Stimulated activated CD8-positive, alpha-beta memory T cell treated with anti-CD3 and anti-CD28 coated beads, Interleukin-7, amount 100 ng/mL, for 48 hours (primary cell): Measurements from ENCODE around the gene RORB.
"Not testable (repeated sequence)": the region's sequence is repeated elsewhere in the genome, so short reads cannot be mapped to it uniquely, and the experiment has no call there.

Experiments
- DNase-seq, 2 donors: peaks; one replicate each; pipeline ENCODE4 v3.0.0-alpha.2; 2020; ENCODE audit warnings: low read depth in 1 of 2; ENCODE audit errors: extremely low read depth in 1 of 2

RORB gene

GRCh38 chr9:74512416-74512815 is 15.3 kb downstream of the RORB start:
- no peak for DNase-seq

DNA sequence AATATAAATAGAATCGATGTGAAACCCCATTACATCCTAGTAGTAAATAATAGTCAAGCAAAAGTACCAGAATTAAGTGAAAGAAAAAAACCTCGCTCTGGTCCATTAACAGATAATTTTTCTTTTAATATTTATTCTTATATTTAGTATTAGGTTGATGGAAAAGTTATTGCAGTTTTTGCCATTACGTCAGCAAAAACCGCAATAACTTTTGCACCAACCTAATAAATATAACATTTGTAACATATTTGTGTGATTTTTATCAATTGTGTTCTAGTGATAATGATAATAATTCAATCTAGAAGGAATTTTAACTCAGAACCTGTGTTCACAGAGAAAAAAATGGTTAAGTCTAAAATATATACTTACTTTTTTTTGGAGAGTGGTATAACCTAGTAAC is 16.1 kb downstream of the RORB start:
- DNase-seq = no peak

- no peak for DNase-seq
Observed at GRCh38 chr9:74517188-74517587, 20.1 kb downstream of the RORB start.

DNA sequence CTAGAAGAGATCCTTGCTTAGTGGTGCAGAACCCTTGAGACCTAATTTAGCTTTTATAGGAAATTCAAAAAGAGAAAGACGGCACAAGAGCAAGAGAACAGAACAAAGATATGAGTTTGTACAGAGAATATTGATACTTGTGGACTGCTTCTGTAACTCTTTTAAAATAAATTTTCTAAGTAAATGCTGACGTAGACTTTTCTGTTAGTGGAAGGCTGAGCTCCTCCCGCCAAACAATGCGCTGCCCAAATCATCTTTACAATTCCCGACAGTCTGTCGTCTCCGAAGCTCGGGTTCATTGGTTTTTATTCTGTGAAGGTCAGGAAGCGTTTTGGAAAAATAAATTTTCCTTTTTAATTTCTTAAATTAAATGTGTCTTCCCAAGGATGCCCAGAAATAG is 22.3 kb downstream of the RORB start:
- DNase-seq = no peak

GRCh38 chr9:74521009-74521408 is 23.9 kb downstream of the RORB start:
- no peak for DNase-seq

GRCh38 chr9:74524289-74524688 is 27.2 kb downstream of the RORB start:
- DNase-seq = no peak

DNA sequence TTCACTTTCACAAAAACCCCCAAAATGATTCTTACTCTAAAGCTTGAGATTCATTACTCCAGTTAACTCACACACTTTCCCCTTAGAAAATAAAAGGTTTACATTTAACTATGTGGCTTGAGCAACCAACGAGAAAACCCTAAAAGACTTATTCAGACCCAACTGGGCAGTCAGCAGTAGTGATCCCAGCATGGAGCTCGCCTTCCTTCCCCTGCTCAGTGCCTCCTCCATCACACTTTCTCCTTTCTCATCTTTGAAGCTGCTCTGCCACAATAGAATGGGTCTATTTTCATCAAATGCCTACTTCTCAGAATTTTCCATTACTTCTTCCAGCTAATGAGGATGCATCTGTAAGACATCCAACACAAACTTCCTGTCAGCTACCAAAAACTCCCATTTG is 29.1 kb downstream of the RORB start:
- no peak for DNase-seq

DNA sequence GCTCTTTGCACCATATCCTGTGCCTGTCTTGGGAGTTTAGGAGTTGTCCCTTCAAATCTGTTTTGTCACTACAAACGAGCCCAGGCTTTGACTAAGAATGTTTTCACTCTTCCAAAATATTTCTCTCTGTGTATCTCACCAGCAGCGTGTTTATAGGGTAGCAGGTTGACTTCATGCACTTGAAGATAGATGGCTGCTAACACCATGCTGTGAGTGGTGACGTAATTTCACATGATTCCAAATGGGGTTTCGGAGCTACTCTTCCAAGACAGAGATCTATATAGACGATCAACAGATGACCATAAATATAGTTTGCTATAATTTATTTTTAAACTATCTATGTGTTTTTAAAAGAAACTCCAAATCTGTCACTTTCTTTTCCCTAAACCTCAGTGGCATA is 30.6 kb downstream of the RORB start:
- no peak for DNase-seq

DNA sequence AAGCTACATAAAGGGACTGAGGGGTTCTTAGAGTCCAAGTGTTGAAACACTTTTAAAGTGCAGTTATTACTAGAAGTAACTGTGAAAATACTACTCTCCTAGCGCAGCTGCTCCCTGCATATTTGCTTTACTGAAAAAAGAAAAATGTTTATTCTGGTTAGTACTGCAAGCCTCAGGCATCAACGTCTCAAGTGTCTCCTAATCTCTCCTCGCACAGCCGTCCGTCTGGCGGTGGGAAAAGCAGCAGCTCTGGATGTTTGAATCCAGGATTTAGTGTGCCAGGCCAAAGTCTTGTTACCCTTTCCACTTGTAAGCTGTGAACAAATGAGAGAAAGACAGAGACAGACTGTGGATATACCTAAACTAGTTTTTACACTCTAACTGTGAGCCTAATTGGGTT is 31.1 kb downstream of the RORB start:
- DNase-seq = no peak

GRCh38 chr9:74530458-74530857 is 33.3 kb downstream of the RORB start:
- not testable (repeated sequence) for DNase-seq

GRCh38 chr9:74533253-74533652 is 36.1 kb downstream of the RORB start:
- DNase-seq = no peak

- no peak for DNase-seq
Observed at GRCh38 chr9:74534841-74535240, 37.7 kb downstream of the RORB start.

DNA sequence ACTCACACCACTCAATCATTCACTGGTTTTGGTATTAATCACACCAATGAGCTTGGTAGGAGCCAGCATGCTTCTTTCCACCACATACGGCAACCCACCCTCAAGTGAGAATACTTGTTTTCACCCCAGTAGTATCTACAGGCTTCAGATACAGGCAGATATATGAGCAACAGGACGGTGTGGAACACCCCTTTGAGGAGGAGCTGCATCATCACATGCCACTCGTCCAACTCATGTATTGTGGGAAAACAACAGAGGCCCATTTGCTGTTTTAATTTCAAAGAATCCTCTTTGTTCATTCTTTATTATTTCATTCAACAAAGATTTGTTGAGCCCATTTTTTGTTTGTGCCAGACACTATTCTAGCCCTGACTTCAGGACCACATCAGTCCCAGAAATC is 46.0 kb downstream of the RORB start:
- no peak for DNase-seq

DNA sequence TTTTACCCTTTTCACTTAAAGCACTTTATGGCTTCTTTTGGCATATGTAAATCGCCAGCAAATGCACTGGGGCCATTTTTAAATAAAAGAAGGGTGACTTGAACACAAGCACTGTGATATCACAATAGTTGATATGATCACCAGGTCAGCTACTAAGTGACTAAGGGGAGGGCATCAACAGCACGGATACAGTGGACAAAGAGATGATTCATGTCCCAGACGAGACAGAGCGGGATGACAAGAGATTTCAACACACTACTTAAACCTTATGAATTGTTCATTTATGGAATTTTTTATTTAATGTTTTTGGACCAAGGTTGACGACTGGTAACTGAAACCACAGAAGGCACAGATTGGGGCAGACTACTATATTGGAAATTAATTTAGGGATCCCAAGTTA is 54.1 kb downstream of the RORB start:
- DNase-seq = no peak

- DNase-seq = no peak
Observed at GRCh38 chr9:74554751-74555419, 57.8 kb downstream of the RORB start.

DNA sequence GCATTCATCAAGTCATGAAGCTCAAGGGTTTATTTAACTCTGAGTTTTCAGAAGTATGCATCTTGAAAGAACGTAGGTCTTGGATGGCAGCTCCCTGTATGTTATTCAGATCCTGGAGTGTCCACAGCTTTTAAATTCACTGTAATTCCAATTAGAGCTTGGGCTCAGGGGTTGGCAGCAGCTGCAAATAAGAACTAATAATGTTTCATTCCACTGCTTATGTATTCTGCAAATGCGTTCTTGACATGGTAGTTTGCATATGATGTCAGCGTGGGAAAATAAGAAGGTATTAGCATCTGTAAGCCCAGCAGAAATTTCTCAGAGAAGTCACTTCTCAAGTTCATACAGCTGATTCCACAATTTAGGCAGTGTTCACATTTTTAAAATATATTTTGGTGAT is 58.4 kb downstream of the RORB start:
- no peak for DNase-seq

DNA sequence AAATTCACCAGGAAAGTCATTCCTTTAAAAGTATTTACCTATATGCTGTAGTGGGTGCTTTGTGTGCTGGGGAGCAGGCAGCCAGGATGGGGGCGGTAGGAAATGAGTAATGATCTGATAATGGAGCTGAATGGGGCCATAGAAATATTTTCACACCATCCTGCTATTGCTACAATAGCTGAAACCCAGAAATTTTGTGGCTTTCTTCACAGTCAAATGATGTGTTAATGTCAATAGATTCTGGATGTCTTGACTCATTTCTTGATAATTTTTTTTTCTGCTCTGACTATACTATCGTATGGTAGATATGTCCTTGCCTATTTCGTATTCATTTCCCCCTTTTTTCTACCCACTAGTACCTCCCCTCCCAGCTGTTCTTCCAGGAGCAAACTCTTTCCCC is 59.5 kb downstream of the RORB start:
- no peak for DNase-seq

- DNase-seq = no peak
Observed at GRCh38 chr9:74557571-74557970, 60.4 kb downstream of the RORB start.

- no peak for DNase-seq
Observed at GRCh38 chr9:74562611-74563010, 65.5 kb downstream of the RORB start.

- DNase-seq = no peak
Observed at GRCh38 chr9:74570879-74571512, 73.9 kb downstream of the RORB start.

GRCh38 chr9:74573640-74574191 is 76.6 kb downstream of the RORB start:
- no peak for DNase-seq

DNA sequence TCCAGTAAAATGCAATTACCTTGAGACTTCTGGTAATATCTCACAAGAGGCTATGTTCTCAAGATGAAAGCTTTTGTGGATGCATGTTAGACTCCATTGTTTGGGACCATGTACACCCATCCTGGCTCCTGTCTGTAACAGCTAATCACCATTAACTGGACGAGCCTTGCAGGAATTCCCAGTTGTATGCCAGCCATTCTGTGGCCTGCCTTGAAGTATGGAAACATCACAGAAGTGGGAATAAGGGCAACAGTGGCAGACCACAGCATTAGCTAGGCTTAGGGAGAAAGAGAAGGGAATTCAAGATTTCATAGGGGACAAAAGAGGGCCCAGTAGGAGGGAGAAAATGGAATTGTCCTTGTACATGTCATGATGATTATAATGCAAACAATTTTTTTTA is 79.0 kb downstream of the RORB start:
- no peak for DNase-seq

DNA sequence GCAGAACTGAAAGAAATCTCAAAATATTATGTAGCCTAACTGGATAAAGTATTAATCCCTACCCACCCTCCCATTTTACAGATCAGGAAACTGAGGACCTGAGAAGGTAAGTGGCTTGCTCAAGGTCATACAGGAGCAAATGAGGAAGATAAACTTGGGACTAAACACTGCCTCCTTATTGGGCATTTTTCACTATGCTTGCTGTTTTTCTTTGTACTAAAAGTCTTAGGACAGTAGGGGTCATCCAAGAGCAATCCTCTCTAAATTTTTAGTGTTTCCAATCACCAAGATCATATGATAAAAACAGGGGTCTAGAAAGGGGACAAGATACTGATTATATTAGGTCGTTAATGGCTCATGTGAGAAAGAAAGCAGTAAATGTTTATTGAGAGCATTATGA is 80.8 kb downstream of the RORB start:
- DNase-seq = no peak
